Gastrocnemius medialis (tissue), 4 donors: ENCODE measurements around the gene OCRL.

Source experiments
- CTCF ChIP-seq, 5 experiments: fragments of 450-650 bp in 3 of 5; fragments of 200-600 bp in 2 of 5; sonication (generic) in 2 of 5; IDR thresholded peaks in 4 of 5; conservative IDR thresholded peaks in 1 of 5; 1 replicate in 4 of 5; 2 replicates in 1 of 5; pipeline ENCODE4 v1.5.1; 2016 to 2019; ENCODE audit warnings: antibody characterized with exemption in 5 of 5, mild to moderate bottlenecking in 3 of 5, moderate library complexity in 3 of 5
- POLR2A ChIP-seq, 2 donors: fragments of 450-650 bp; IDR thresholded peaks; one replicate each; pipeline ENCODE4 v1.6.1; 2017; ENCODE audit warnings: antibody characterized with exemption in 2 of 2, mild to moderate bottlenecking in 2 of 2, moderate library complexity in 2 of 2

- TF ChIP-seq POLR2A (IDR thresholded peaks at IDR 0.05) = no peak
- no peak for TF ChIP-seq CTCF (IDR thresholded peaks at IDR 0.05 in 4 of 5, conservative IDR thresholded peaks at IDR 0.05 in 1 of 5)
Observed at GRCh38 chrX:129599996-129600395, 59.9 kb downstream of the OCRL start.
